WTC11 (cell line): ENCODE measurements around the gene VGLL3. TPM values are rescaled to one million over a fixed set of nuclear protein-coding genes. Genes with fewer than 3 reads are reported as not detected.

Experiments used
- ATAC-seq: fragments of 200-7000 bp; cut with Tn5 transposase; 2 replicates; pipeline ENCODE4 v1.10.0; 2021; ENCODE audit warnings: mild to moderate bottlenecking, moderate library complexity
- CTCF ChIA-PET: fragments of 300-600 bp; sonication (Branson Sonifier 250); formaldehyde crosslinking; loops from one replicate; lab custom pipeline; 2021; ENCODE audit warnings: antibody characterized with exemption; lab: Charles Lee
- POLR2A ChIA-PET: fragments of 350-600 bp; sonication (Branson Sonifier 250); formaldehyde crosslinking; loops from one replicate; lab custom pipeline; 2021; ENCODE audit warnings: antibody characterized with exemption; lab: Charles Lee
- DNase-seq: peaks from one replicate; pipeline ENCODE4 v3.0.0; 2021; ENCODE audit warnings: low spot score
- H3K27ac Mint-ChIP-seq: 2 replicates; pipeline ENCODE4 v1.8.0; 2021; ENCODE audit warnings: mixed read lengths
- H3K27me3 Mint-ChIP-seq: 2 replicates; pipeline ENCODE4 v1.8.0; 2021; ENCODE audit warnings: low read depth, mild to moderate bottlenecking, moderate library complexity, mixed read lengths
- H3K36me3 Mint-ChIP-seq: 2 replicates; pipeline ENCODE4 v1.8.0; 2021; ENCODE audit warnings: mixed read lengths
- H3K4me1 Mint-ChIP-seq: 2 replicates; pipeline ENCODE4 v1.8.0; 2022; ENCODE audit warnings: mixed read lengths
- H3K4me3 Mint-ChIP-seq: 2 replicates; pipeline ENCODE4 v1.8.0; 2021; ENCODE audit warnings: mild to moderate bottlenecking, moderate library complexity, mixed read lengths
- H3K9me3 Mint-ChIP-seq: 2 replicates; pipeline ENCODE4 v1.8.0; 2021; ENCODE audit warnings: mixed read lengths
- CREB1 ChIP-seq: sonication (generic); formaldehyde crosslinking; IDR thresholded peaks from 2 replicates; pipeline ENCODE4 v1.8.0; 2023; ENCODE audit warnings: mild to moderate bottlenecking, missing genetic modification reagents
- ELF4 ChIP-seq: sonication (generic); formaldehyde crosslinking; IDR thresholded peaks from 2 replicates; pipeline ENCODE4 v1.8.1; 2022; ENCODE audit warnings: low read depth, mild to moderate bottlenecking, moderate library complexity, missing genetic modification reagents
- IRF2 ChIP-seq: sonication (generic); formaldehyde crosslinking; IDR thresholded peaks from 2 replicates; pipeline ENCODE4 v1.8.0; 2022; ENCODE audit warnings: low read depth, missing genetic modification reagents, borderline replicate concordance
- JUN ChIP-seq: sonication (generic); formaldehyde crosslinking; IDR thresholded peaks from 2 replicates; pipeline ENCODE4 v1.8.0; 2023; ENCODE audit warnings: mild to moderate bottlenecking, missing genetic modification reagents
- MYBL2 ChIP-seq: sonication (generic); formaldehyde crosslinking; IDR thresholded peaks from 2 replicates; pipeline ENCODE4 v1.8.1; 2023; ENCODE audit warnings: mild to moderate bottlenecking, moderate library complexity, missing genetic modification reagents
- NR3C1 ChIP-seq: sonication (generic); formaldehyde crosslinking; conservative IDR thresholded peaks from 2 replicates; pipeline ENCODE4 v1.8.1; 2023; ENCODE audit warnings: low read depth, mild to moderate bottlenecking, missing genetic modification reagents
- PRRX2 ChIP-seq: fragments of 250-450 bp; sonication (Bioruptor Pico); IDR thresholded peaks from 2 replicates; pipeline ENCODE4 v1.8.0; 2021; ENCODE audit warnings: mild to moderate bottlenecking
- RORB ChIP-seq: fragments of 250-450 bp; sonication (Bioruptor Pico); IDR thresholded peaks from 2 replicates; pipeline ENCODE4 v1.9.0; 2021; ENCODE audit warnings: mild to moderate bottlenecking
- total RNA-seq: library from RNA; stranded (reverse); gene quantifications from 3 replicates; pipeline ENCODE4 v1.2.3, GENCODE V29; 2021
- TF ChIP-seq, protein P1 (sequence below): fragments of 250-450 bp; sonication (Bioruptor Pico); IDR thresholded peaks from 2 replicates; pipeline ENCODE4 v1.8.0; 2021; ENCODE audit warnings: mild to moderate bottlenecking
- TF ChIP-seq, protein P2 (sequence below): sonication (generic); formaldehyde crosslinking; IDR thresholded peaks from 2 replicates; pipeline ENCODE4 v1.8.0; 2022; ENCODE audit warnings: mild to moderate bottlenecking, missing genetic modification reagents
- TF ChIP-seq, protein P3 (sequence below): sonication (generic); formaldehyde crosslinking; IDR thresholded peaks from 2 replicates; pipeline ENCODE4 v1.8.1; 2023; ENCODE audit warnings: mild to moderate bottlenecking, missing genetic modification reagents, borderline replicate concordance
- TF ChIP-seq, protein P4 (sequence below): fragments of 250-450 bp; sonication (Bioruptor Pico); IDR thresholded peaks from 2 replicates; pipeline ENCODE4 v1.9.0; 2021; ENCODE audit warnings: mild to moderate bottlenecking
- TF ChIP-seq, protein P5 (sequence below): sonication (generic); formaldehyde crosslinking; IDR thresholded peaks from 2 replicates; pipeline ENCODE4 v1.8.0; 2023; ENCODE audit warnings: mild to moderate bottlenecking, missing genetic modification reagents
- TF ChIP-seq, protein P6 (sequence below): sonication (generic); formaldehyde crosslinking; IDR thresholded peaks from 2 replicates; pipeline ENCODE4 v1.8.1; 2022; ENCODE audit warnings: low read depth, missing genetic modification reagents, borderline replicate concordance
- TF ChIP-seq, protein P7 (sequence below): sonication (generic); formaldehyde crosslinking; IDR thresholded peaks from 2 replicates; pipeline ENCODE4 v1.8.1; 2022; ENCODE audit warnings: mild to moderate bottlenecking, moderate library complexity, missing genetic modification reagents
- TF ChIP-seq, protein P8 (sequence below): sonication (generic); formaldehyde crosslinking; IDR thresholded peaks from 2 replicates; pipeline ENCODE4 v1.8.1; 2022; ENCODE audit warnings: missing genetic modification reagents, borderline replicate concordance
- TF ChIP-seq, protein P9 (sequence below): sonication (generic); formaldehyde crosslinking; IDR thresholded peaks from 2 replicates; pipeline ENCODE4 v1.8.1; 2023; ENCODE audit warnings: mild to moderate bottlenecking, missing genetic modification reagents, moderate library complexity

The VGLL3 gene
- total RNA-seq, 1 experiment from 2014 or later, result 10.4 TPM

DNA sequence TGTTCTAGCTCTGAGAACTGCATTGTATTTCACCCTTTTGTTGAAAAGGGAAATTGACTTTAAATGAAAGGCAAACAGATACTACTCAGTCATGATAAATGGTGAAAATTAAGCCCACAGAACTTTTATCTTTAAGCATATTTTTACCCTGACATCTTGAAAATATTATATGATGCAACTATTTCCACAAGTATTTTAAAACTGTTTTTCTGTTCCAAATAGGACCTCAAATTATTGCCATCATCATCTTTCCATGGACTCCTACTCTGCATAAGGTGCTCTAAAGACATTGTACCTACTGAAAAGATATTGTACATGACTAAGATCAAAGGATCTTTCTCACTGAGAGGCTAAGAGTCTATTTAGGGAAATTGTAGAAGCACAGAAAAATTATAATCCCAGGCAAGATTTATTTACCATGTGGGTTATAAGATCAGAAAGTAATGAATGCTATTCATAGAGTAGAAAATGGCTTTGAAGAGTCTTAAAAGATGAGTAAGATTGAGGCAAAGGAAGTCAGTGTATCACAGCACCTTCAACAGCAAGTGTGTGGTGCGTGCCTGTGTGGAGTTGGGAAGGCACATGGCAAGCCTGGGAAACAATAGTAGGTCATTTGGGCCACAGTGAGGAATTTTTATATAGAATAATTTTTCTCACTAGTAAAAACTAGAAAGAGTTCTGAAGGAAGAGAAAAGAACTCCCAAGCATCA is 68.8 kb downstream of the VGLL3 start:
- no peak for TF ChIP-seq JUN (CRISPR knock-in tag)
- TF ChIP-seq, protein P1, sequence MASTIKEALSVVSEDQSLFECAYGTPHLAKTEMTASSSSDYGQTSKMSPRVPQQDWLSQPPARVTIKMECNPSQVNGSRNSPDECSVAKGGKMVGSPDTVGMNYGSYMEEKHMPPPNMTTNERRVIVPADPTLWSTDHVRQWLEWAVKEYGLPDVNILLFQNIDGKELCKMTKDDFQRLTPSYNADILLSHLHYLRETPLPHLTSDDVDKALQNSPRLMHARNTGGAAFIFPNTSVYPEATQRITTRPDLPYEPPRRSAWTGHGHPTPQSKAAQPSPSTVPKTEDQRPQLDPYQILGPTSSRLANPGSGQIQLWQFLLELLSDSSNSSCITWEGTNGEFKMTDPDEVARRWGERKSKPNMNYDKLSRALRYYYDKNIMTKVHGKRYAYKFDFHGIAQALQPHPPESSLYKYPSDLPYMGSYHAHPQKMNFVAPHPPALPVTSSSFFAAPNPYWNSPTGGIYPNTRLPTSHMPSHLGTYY (CRISPR knock-in tag), result no peak
- TF ChIP-seq, protein P2, sequence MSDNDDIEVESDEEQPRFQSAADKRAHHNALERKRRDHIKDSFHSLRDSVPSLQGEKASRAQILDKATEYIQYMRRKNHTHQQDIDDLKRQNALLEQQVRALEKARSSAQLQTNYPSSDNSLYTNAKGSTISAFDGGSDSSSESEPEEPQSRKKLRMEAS (CRISPR knock-in tag), result no peak
- ChIA-PET POLR2A (no interaction called here), CTCF (no interaction called here)
- no peaks in the 10 kb centered on the region for H3K36me3 Mint-ChIP-seq
- H3K27me3 Mint-ChIP-seq, result no peaks in the 10 kb centered on the region
- no peak for DNase-seq
- no peak overlapping the region for H3K27ac Mint-ChIP-seq
- no peak overlapping the region for H3K4me3 Mint-ChIP-seq
- H3K9me3 Mint-ChIP-seq, result peaks cover 6% of the 10 kb centered on the region
- peaks cover 30% of the 10 kb centered on the region for H3K4me1 Mint-ChIP-seq
- ATAC-seq, result no peak

DNA sequence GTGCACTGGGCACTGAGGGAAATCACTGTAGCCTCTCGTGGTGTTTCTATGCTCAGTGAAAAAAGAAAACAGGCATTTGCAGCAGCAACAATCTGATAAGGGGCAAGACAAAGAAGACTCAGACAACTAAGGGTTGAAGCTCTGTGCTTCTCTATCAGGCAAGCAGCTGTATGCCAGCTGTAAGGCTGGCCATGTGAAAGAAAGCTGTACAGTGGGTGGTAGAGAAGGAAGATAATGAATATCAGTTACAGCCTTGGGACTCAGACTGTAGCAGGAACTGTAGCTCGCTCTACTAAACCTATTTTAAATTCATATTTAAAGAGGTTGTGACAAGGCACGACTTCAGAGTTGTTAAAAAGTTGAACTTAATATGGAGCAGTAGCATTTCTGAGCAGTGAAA is 76.3 kb downstream of the VGLL3 start:
- no peak for ATAC-seq
- CTCF ChIA-PET, result no interaction called here
- Mint-ChIP-seq H3K27me3 (no peaks in the 10 kb centered on the region), H3K36me3 (no peaks in the 10 kb centered on the region), H3K27ac (no peak overlapping the region), H3K4me3 (no peak overlapping the region), H3K9me3 (no peaks in the 10 kb centered on the region), H3K4me1 (no peaks in the 10 kb centered on the region)
- DNase-seq, result no peak
- POLR2A ChIA-PET, result no interaction called here
- TF ChIP-seq, protein P3, sequence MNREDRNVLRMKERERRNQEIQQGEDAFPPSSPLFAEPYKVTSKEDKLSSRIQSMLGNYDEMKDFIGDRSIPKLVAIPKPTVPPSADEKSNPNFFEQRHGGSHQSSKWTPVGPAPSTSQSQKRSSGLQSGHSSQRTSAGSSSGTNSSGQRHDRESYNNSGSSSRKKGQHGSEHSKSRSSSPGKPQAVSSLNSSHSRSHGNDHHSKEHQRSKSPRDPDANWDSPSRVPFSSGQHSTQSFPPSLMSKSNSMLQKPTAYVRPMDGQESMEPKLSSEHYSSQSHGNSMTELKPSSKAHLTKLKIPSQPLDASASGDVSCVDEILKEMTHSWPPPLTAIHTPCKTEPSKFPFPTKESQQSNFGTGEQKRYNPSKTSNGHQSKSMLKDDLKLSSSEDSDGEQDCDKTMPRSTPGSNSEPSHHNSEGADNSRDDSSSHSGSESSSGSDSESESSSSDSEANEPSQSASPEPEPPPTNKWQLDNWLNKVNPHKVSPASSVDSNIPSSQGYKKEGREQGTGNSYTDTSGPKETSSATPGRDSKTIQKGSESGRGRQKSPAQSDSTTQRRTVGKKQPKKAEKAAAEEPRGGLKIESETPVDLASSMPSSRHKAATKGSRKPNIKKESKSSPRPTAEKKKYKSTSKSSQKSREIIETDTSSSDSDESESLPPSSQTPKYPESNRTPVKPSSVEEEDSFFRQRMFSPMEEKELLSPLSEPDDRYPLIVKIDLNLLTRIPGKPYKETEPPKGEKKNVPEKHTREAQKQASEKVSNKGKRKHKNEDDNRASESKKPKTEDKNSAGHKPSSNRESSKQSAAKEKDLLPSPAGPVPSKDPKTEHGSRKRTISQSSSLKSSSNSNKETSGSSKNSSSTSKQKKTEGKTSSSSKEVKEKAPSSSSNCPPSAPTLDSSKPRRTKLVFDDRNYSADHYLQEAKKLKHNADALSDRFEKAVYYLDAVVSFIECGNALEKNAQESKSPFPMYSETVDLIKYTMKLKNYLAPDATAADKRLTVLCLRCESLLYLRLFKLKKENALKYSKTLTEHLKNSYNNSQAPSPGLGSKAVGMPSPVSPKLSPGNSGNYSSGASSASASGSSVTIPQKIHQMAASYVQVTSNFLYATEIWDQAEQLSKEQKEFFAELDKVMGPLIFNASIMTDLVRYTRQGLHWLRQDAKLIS (CRISPR knock-in tag), result no peak
- TF ChIP-seq, protein P4, sequence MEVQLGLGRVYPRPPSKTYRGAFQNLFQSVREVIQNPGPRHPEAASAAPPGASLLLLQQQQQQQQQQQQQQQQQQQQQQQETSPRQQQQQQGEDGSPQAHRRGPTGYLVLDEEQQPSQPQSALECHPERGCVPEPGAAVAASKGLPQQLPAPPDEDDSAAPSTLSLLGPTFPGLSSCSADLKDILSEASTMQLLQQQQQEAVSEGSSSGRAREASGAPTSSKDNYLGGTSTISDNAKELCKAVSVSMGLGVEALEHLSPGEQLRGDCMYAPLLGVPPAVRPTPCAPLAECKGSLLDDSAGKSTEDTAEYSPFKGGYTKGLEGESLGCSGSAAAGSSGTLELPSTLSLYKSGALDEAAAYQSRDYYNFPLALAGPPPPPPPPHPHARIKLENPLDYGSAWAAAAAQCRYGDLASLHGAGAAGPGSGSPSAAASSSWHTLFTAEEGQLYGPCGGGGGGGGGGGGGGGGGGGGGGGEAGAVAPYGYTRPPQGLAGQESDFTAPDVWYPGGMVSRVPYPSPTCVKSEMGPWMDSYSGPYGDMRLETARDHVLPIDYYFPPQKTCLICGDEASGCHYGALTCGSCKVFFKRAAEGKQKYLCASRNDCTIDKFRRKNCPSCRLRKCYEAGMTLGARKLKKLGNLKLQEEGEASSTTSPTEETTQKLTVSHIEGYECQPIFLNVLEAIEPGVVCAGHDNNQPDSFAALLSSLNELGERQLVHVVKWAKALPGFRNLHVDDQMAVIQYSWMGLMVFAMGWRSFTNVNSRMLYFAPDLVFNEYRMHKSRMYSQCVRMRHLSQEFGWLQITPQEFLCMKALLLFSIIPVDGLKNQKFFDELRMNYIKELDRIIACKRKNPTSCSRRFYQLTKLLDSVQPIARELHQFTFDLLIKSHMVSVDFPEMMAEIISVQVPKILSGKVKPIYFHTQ (CRISPR knock-in tag), result no peak
- TF ChIP-seq PRRX2 (no peak), MYBL2 (CRISPR knock-in tag) (no peak), ELF4 (CRISPR knock-in tag) (no peak), NR3C1 (CRISPR knock-in tag) (no peak), CREB1 (CRISPR knock-in tag) (no peak), IRF2 (CRISPR knock-in tag) (no peak), RORB (CRISPR knock-in tag) (no peak)
- TF ChIP-seq, protein P2 (CRISPR knock-in tag), result no peak
- TF ChIP-seq, protein P5, sequence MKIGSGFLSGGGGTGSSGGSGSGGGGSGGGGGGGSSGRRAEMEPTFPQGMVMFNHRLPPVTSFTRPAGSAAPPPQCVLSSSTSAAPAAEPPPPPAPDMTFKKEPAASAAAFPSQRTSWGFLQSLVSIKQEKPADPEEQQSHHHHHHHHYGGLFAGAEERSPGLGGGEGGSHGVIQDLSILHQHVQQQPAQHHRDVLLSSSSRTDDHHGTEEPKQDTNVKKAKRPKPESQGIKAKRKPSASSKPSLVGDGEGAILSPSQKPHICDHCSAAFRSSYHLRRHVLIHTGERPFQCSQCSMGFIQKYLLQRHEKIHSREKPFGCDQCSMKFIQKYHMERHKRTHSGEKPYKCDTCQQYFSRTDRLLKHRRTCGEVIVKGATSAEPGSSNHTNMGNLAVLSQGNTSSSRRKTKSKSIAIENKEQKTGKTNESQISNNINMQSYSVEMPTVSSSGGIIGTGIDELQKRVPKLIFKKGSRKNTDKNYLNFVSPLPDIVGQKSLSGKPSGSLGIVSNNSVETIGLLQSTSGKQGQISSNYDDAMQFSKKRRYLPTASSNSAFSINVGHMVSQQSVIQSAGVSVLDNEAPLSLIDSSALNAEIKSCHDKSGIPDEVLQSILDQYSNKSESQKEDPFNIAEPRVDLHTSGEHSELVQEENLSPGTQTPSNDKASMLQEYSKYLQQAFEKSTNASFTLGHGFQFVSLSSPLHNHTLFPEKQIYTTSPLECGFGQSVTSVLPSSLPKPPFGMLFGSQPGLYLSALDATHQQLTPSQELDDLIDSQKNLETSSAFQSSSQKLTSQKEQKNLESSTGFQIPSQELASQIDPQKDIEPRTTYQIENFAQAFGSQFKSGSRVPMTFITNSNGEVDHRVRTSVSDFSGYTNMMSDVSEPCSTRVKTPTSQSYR, result no peak
- TF ChIP-seq, protein P6, sequence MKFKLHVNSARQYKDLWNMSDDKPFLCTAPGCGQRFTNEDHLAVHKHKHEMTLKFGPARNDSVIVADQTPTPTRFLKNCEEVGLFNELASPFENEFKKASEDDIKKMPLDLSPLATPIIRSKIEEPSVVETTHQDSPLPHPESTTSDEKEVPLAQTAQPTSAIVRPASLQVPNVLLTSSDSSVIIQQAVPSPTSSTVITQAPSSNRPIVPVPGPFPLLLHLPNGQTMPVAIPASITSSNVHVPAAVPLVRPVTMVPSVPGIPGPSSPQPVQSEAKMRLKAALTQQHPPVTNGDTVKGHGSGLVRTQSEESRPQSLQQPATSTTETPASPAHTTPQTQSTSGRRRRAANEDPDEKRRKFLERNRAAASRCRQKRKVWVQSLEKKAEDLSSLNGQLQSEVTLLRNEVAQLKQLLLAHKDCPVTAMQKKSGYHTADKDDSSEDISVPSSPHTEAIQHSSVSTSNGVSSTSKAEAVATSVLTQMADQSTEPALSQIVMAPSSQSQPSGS (CRISPR knock-in tag), result no peak
- TF ChIP-seq, protein P7, sequence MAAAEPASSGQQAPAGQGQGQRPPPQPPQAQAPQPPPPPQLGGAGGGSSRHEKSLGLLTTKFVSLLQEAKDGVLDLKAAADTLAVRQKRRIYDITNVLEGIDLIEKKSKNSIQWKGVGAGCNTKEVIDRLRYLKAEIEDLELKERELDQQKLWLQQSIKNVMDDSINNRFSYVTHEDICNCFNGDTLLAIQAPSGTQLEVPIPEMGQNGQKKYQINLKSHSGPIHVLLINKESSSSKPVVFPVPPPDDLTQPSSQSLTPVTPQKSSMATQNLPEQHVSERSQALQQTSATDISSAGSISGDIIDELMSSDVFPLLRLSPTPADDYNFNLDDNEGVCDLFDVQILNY, result no peak
- TF ChIP-seq, protein P8, sequence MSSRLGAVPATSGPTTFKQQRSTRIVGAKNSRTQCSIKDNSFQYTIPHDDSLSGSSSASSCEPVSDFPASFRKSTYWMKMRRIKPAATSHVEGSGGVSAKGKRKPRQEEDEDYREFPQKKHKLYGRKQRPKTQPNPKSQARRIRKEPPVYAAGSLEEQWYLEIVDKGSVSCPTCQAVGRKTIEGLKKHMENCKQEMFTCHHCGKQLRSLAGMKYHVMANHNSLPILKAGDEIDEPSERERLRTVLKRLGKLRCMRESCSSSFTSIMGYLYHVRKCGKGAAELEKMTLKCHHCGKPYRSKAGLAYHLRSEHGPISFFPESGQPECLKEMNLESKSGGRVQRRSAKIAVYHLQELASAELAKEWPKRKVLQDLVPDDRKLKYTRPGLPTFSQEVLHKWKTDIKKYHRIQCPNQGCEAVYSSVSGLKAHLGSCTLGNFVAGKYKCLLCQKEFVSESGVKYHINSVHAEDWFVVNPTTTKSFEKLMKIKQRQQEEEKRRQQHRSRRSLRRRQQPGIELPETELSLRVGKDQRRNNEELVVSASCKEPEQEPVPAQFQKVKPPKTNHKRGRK, result no peak
- TF ChIP-seq, protein P9, sequence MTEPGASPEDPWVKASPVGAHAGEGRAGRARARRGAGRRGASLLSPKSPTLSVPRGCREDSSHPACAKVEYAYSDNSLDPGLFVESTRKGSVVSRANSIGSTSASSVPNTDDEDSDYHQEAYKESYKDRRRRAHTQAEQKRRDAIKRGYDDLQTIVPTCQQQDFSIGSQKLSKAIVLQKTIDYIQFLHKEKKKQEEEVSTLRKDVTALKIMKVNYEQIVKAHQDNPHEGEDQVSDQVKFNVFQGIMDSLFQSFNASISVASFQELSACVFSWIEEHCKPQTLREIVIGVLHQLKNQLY, result no peak
